PFSK-1 (cell line): ENCODE data around the gene GSK3A.

Experiments
- FOXP2 ChIP-seq: optimal IDR thresholded peaks from 2 replicates; pipeline ENCODE3; 2011; ENCODE audit warnings: borderline replicate concordance, control low read depth, inconsistent platforms; ENCODE audit not compliant: insufficient read depth; ENCODE audit errors: extremely low read length, extremely low read depth
- POLR2AphosphoS5 ChIP-seq: IDR thresholded peaks from 2 replicates; pipeline ENCODE4 v1.6.1; 2012; ENCODE audit warnings: low read depth, mild to moderate bottlenecking, control low read depth, low read length, moderate library complexity
- SIN3A ChIP-seq: IDR thresholded peaks from 2 replicates; pipeline ENCODE4 v1.6.1; 2012; ENCODE audit warnings: mild to moderate bottlenecking, low read length, moderate library complexity, borderline replicate concordance; ENCODE audit not compliant: insufficient read depth
- TAF1 ChIP-seq: IDR thresholded peaks from 2 replicates; pipeline ENCODE4 v1.6.1; 2012; ENCODE audit warnings: low read length, control low read depth, borderline replicate concordance; ENCODE audit not compliant: insufficient read depth
- TF ChIP-seq, protein P1 (sequence below), 2 experiments: IDR thresholded peaks; 2 replicates each; pipeline versions ENCODE4 v1.6.1 to v1.8.0; 2011 to 2012; ENCODE audit warnings: low read depth in 2 of 2, low read length in 2 of 2, control low read depth in 1 of 2, inconsistent platforms in 1 of 2, mild to moderate bottlenecking in 1 of 2, moderate library complexity in 1 of 2; ENCODE audit not compliant: insufficient read depth in 1 of 2

The GSK3A gene

DNA sequence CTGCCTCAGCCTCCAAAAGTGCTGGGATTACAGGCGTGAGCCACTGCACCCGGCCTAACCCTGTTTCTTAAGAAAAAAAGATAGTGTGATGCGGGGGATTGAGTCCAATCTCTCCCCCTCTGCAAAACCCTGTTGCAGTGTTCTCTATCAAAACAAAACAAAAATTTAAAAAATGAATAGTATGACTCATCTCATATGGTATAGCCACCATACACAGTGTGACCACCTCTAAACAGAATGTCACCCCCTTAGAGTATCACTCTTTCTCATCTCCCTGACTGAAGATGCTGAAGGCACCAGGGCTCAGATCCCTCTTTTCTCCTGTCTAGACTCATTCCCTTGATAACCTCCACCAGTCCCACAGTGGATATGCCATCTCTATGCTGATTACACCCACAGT, 19.4 kb upstream of the GSK3A start:
- TF ChIP-seq FOXP2, result no peak
- no peak for TF ChIP-seq TAF1
- TF ChIP-seq POLR2AphosphoS5, result no peak
- TF ChIP-seq, protein P1, sequence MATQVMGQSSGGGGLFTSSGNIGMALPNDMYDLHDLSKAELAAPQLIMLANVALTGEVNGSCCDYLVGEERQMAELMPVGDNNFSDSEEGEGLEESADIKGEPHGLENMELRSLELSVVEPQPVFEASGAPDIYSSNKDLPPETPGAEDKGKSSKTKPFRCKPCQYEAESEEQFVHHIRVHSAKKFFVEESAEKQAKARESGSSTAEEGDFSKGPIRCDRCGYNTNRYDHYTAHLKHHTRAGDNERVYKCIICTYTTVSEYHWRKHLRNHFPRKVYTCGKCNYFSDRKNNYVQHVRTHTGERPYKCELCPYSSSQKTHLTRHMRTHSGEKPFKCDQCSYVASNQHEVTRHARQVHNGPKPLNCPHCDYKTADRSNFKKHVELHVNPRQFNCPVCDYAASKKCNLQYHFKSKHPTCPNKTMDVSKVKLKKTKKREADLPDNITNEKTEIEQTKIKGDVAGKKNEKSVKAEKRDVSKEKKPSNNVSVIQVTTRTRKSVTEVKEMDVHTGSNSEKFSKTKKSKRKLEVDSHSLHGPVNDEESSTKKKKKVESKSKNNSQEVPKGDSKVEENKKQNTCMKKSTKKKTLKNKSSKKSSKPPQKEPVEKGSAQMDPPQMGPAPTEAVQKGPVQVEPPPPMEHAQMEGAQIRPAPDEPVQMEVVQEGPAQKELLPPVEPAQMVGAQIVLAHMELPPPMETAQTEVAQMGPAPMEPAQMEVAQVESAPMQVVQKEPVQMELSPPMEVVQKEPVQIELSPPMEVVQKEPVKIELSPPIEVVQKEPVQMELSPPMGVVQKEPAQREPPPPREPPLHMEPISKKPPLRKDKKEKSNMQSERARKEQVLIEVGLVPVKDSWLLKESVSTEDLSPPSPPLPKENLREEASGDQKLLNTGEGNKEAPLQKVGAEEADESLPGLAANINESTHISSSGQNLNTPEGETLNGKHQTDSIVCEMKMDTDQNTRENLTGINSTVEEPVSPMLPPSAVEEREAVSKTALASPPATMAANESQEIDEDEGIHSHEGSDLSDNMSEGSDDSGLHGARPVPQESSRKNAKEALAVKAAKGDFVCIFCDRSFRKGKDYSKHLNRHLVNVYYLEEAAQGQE (IDR thresholded peaks at IDR 0.05; ENCODE audit: insufficient read depth in 1 of 2, low read depth in 2 of 2, low read length in 2 of 2), result no peak
- no peak for TF ChIP-seq SIN3A

DNA sequence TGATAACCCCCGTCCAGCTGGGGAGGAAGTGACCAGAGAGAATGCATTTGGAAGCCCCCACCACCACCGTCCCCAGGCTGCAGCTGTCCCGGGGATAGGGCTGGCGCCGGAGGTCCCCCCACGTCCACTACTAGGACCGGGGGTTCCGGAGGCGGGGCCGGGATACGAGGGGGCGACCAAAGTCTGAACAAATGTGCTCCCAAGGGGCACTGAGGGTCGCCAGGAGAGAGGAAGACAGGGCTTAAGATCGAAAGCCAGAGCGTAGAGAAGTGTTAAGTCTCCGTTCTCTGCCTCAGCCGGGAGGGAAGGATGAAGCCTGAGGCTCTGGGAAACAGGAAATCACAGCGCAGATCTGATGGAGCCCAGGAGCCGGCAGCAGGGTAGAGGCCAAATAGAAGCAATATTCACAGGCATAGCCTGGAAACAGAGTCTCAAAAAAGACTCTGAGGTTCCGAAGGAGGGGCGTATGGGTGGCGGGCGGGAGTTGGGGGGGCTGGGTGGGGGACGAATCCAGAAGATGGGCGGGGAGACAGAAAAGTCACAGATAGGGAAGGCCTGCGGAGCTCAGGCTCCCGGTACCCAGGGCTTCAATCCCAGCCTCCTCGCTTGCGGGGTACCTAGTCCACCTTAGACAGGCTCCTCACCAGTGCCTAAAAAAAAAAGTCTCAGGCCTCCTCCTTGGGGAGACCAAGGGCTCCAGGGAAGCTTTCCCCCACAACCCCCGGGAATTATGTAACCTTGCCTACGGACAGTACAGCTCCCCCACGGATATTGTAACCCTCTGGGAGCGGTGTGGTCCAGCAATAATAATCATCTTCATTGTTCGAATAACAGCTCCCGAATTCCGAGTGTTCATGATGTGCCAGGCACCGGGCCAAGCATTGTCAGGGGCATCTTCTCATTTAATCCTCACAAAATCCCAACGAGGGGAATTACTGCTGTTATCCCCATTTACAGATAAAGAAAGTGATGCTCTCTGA, 13.7 kb upstream of the GSK3A start:
- TF ChIP-seq SIN3A (peak; percentile 86; the same call in 1 of the 2 replicates), TAF1 (peak; percentile 57; the same call in 1 of the 2 replicates), POLR2AphosphoS5 (peak; percentile 74), FOXP2 (no peak)
- TF ChIP-seq, protein P1 (IDR thresholded peaks at IDR 0.05; ENCODE audit: insufficient read depth in 1 of 2, low read depth in 2 of 2, low read length in 2 of 2), result peak in 1 of 2 experiments; percentile 55; a peak in 1 of 4 replicates

DNA sequence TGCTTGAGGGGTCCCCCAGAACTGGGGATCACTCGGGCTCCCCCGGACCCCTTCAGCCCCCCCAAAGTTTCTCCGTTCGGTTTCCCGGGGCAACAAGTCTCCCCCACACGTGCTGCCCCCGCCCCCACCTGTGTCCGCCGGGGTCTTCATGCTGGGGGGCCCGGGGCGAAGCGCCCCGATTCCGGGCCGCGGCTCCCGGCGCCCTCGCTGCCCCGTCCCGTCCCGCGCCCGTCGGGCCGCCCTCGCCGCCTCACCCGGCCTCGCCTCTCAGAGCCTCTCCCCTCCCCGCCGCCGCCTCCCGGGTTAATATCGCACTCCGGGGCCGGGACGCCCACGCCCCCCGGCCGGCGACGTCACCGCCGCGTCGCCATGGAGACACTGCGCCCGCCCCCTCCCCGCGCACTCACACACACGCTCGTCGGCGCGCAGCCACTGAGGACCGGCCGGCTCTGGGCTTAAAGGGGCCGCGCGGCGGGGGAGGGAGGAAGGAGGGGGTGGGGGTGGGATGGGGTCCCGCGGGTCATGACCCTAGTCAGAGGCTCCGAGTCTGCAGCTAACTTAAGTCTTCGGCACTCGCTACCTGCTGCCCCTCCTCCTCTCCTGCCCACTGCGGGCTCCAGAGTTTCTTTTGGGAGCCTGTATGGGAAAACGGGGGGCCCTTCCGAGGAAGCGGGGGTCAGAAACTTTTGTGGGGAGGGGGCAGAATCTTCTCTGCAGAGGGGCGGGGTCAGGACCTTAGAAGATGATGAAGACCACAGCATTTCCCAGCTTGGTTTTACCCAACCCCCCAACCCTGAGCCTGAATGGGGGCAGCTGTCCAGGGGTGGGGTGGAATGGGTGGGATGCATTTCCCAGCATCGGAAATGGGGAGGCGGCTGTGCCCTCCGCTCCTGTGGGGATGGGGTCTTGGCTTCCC, 12.7 kb upstream of the GSK3A start, which contains the start of gene ERF:
ERF (minus strand) TSS at position 279 of the 916 bp plus-strand sequence; CDS start at position 150, 129 bp downstream.
- TF ChIP-seq POLR2AphosphoS5 (peak; percentile 85), TAF1 (peak; percentile 86), FOXP2 (no peak), SIN3A (peak; percentile 85; the same call in 1 of the 2 replicates)
- TF ChIP-seq, protein P1 (IDR thresholded peaks at IDR 0.05; ENCODE audit: insufficient read depth in 1 of 2, low read depth in 2 of 2, low read length in 2 of 2), result no peak

DNA sequence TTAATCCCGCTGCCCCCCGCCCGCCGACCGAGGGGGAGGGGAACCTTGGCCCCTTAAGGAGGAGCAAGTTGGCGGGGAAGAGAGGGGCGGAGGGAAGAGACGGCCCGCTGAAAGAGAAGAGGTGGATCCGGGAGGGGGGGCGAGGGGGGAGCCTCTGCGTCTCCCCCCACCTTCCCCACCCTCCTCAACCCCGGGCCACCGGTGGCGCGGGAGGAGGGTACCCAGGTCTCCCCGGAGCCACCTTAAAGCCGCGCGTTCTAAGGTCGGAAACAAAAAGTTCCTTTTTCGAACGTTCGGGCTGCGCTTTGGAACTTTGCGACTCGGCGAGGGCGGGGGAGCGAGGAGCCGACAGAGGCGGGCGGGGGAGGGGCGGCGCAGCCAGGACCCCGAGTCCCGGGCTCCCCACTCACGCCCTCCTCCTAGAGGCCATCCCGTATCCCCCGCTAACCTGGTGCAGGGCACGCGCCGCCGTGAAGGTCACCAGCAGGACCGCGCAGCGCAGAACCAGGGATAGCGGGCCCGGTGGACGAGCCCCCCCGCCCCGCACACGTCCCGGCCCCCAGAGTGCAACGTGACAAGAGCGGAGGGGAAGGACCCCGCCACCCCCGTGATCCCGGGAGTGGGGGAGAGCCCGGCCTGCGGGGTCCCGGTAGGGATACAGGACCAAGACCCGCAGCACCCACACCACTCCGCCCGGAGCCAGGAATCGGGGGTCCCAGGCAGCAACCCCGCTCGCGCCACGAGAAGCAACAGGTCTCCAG, 11.9 kb upstream of the GSK3A start:
- peak; percentile 63 for TF ChIP-seq POLR2AphosphoS5
- TF ChIP-seq, protein P1 (IDR thresholded peaks at IDR 0.05; ENCODE audit: insufficient read depth in 1 of 2, low read depth in 2 of 2, low read length in 2 of 2), result 0 out of 4 replicates have a peak, but pooled peaks of 1 of the 2 experiments have one; percentile 38
- TF ChIP-seq TAF1, result peak; percentile 59; the same call in 1 of the 2 replicates
- TF ChIP-seq SIN3A, result 0 out of 2 replicates have a peak, but pooled peaks have one; percentile 18
- no peak for TF ChIP-seq FOXP2
